ENCODE data around the gene RAB28.
A peak's percentile ranks its signal among the peaks of the same experiment; 100 is the strongest.
"Not testable (repeated sequence)": the region's sequence is repeated elsewhere in the genome, so short reads cannot be mapped to it uniquely, and the experiment has no call there.

Gene RAB28

GRCh38 chr4:13445841-13446790, 38.0 kb downstream of the RAB28 start:
- no peak for DNase-seq

GRCh38 chr4:13441506-13441905, 42.6 kb downstream of the RAB28 start:
- no peak for DNase-seq

- no peak for DNase-seq
These were observed 47.2 kb downstream of the RAB28 start for GRCh38 chr4:13436962-13437361.

GRCh38 chr4:13432453-13432852, 51.7 kb downstream of the RAB28 start:
- no peak for DNase-seq

- no peak for DNase-seq
These were observed 53.1 kb downstream of the RAB28 start for GRCh38 chr4:13430834-13431568.

GRCh38 chr4:13427599-13428325, 56.4 kb downstream of the RAB28 start:
- no peak for DNase-seq

- no peak for DNase-seq
These were observed 68.9 kb downstream of the RAB28 start for GRCh38 chr4:13415068-13415785.

GRCh38 chr4:13413729-13414437, 70.3 kb downstream of the RAB28 start:
- peak; percentile 68 for DNase-seq

GRCh38 chr4:13411942-13412341, 72.2 kb downstream of the RAB28 start:
- no peak for DNase-seq

- no peak for DNase-seq
These were observed 74.8 kb downstream of the RAB28 start for GRCh38 chr4:13409324-13409723.

- DNase-seq: not testable (repeated sequence)
These were observed 78.0 kb downstream of the RAB28 start for GRCh38 chr4:13406156-13406555.

GRCh38 chr4:13403833-13404232, 80.3 kb downstream of the RAB28 start:
- no peak for DNase-seq

GRCh38 chr4:13403326-13403725, 80.8 kb downstream of the RAB28 start:
- no peak for DNase-seq

- DNase-seq: no peak
These were observed 84.9 kb downstream of the RAB28 start for GRCh38 chr4:13399257-13399656.

GRCh38 chr4:13396161-13396560, 88.0 kb downstream of the RAB28 start:
- no peak for DNase-seq

- DNase-seq: not testable (repeated sequence)
These were observed 94.2 kb downstream of the RAB28 start for GRCh38 chr4:13389901-13390300.

- no peak for DNase-seq
These were observed 97.6 kb downstream of the RAB28 start for GRCh38 chr4:13386405-13387107.

- no peak for DNase-seq
These were observed 100.1 kb downstream of the RAB28 start for GRCh38 chr4:13384055-13384454.

- DNase-seq: no peak
These were observed 105.0 kb downstream of the RAB28 start for GRCh38 chr4:13378973-13379759.

- DNase-seq: no peak
These were observed 113.1 kb downstream of the RAB28 start for GRCh38 chr4:13371048-13371447.

All from inflammatory macrophage treated with lipopolysaccharide for 4 hours (primary cell).